Gastroesophageal sphincter (tissue), 4 donors: Measurements from ENCODE around the gene XXYLT1. TPM values are rescaled to one million over a fixed set of nuclear protein-coding genes. Genes with fewer than 3 reads are reported as not detected.

ENCODE experiments used
- ATAC-seq: fragments of 150-250 bp; one replicate; pipeline ENCODE4 v1.9.1; 2016; ENCODE audit warnings: mild to moderate bottlenecking, moderate library complexity
- H3K27ac ChIP-seq, 4 donors: fragments of 200-600 bp; sonication (generic) in 3 of 4; 1 replicate in 3 of 4; 2 replicates in 1 of 4; pipeline ENCODE4 v1.5.1; 2016 to 2019
- H3K27me3 ChIP-seq: fragments of 200-600 bp; sonication (generic); one replicate; pipeline ENCODE4 v1.5.1; 2019
- H3K36me3 ChIP-seq, 2 donors: fragments of 200-600 bp; sonication (generic); one replicate each; pipeline ENCODE4 v1.5.1; 2019; ENCODE audit warnings: control low read depth in 1 of 2
- H3K4me1 ChIP-seq, 3 donors: fragments of 200-600 bp; sonication (generic); 1 replicate in 2 of 3; 2 replicates in 1 of 3; pipeline ENCODE4 v1.5.1; 2016 to 2019; ENCODE audit warnings: control low read depth in 2 of 3
- H3K4me3 ChIP-seq, 2 donors: fragments of 200-600 bp; sonication (generic); one replicate each; pipeline ENCODE4 v1.5.1; 2019; ENCODE audit warnings: mild to moderate bottlenecking in 1 of 2, moderate library complexity in 1 of 2
- H3K9me3 ChIP-seq, 3 donors: fragments of 200-600 bp; sonication (generic); one replicate each; pipeline ENCODE4 v1.5.1; 2017 to 2019; ENCODE audit warnings: control low read depth in 2 of 3
- EP300 ChIP-seq: sonication (generic); formaldehyde crosslinking; IDR thresholded peaks from one replicate; pipeline ENCODE4 v1.6.1; 2017; ENCODE audit warnings: antibody characterized with exemption, mild to moderate bottlenecking
- POLR2A ChIP-seq, 2 donors: fragments of 450-650 bp; IDR thresholded peaks; one replicate each; pipeline ENCODE4 v1.6.1; 2017; ENCODE audit warnings: antibody characterized with exemption in 2 of 2, mild to moderate bottlenecking in 2 of 2, moderate library complexity in 1 of 2
- POLR2AphosphoS5 ChIP-seq: sonication (generic); formaldehyde crosslinking; IDR thresholded peaks from one replicate; pipeline ENCODE4 v1.6.1; 2017; ENCODE audit warnings: antibody characterized with exemption
- WGBS, 2 donors: methylation state at CpG; one replicate each; pipeline ENCODE4 v1.1.5; 2018; ENCODE audit warnings: low coverage in 1 of 2; 5-methylcytosine and 5-hydroxymethylcytosine counted together
- total RNA-seq, 4 donors: library from RNA; depleted of rRNA; stranded (reverse); fragments of >200 nt; gene quantifications; one replicate each; pipeline ENCODE4 v1.1.0, GENCODE V29; 2016
- TF ChIP-seq, protein P1 (sequence below), 4 experiments: fragments of 200-600 bp in 2 of 4; fragments of 450-650 bp in 2 of 4; sonication (generic) in 1 of 4; IDR thresholded peaks; one replicate each; pipeline ENCODE4 v1.5.1; 2017 to 2019; ENCODE audit warnings: antibody characterized with exemption in 4 of 4, mild to moderate bottlenecking in 2 of 4, moderate library complexity in 2 of 4

The XXYLT1 gene
- total RNA-seq, 4 donors from 2014 or later, result 10.1 to 14.0 (median 12.5) TPM

DNA sequence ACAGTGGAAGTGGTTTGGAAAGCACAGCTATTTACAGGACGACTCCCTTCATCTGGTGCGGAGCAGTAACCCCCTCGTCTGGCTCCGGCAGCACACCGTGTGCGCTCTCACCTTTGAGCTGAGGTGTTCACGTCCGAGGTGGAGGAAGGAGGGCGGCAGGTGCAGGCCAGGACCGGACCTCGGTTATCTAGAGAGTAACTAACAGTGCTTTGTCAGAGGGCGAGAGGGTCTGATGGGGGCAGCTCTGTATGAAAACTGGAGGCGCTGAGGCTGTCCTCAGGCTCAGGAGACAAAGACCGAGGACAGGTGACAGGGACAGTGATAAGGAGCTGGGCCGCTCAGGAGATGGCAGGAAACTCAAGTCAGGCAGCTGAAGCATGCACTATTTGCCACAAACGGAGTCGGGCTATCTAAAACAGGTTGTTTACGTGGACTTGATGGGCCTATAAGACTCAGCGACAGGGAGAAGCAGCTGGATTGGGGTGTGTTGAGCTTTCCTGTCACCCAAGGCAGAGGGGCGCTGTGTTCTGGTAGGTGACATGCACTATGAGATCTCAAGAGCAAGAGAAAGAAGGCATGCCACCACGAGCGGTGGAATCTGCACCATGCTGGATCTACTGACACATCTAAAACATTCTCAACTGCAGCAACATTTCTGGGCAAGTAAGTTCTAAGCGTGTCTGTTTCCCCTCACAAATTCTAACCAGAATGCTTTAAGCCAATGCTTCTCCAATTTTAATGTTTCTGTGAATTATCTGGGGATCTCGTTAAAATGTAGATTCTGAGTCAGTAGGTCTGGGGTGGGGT is 155.2 kb downstream of the XXYLT1 start:
- ATAC-seq, result no peak
- TF ChIP-seq EP300, result no peak
- TF ChIP-seq POLR2AphosphoS5, result no peak
- TF ChIP-seq, protein P1, sequence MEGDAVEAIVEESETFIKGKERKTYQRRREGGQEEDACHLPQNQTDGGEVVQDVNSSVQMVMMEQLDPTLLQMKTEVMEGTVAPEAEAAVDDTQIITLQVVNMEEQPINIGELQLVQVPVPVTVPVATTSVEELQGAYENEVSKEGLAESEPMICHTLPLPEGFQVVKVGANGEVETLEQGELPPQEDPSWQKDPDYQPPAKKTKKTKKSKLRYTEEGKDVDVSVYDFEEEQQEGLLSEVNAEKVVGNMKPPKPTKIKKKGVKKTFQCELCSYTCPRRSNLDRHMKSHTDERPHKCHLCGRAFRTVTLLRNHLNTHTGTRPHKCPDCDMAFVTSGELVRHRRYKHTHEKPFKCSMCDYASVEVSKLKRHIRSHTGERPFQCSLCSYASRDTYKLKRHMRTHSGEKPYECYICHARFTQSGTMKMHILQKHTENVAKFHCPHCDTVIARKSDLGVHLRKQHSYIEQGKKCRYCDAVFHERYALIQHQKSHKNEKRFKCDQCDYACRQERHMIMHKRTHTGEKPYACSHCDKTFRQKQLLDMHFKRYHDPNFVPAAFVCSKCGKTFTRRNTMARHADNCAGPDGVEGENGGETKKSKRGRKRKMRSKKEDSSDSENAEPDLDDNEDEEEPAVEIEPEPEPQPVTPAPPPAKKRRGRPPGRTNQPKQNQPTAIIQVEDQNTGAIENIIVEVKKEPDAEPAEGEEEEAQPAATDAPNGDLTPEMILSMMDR (IDR thresholded peaks at IDR 0.05), result no peak
- no peak for TF ChIP-seq POLR2A (IDR thresholded peaks at IDR 0.05)
- Histone ChIP-seq H3K27me3 (no peaks in the 10 kb centered on the region), H3K4me3 (no peak overlapping the region), H3K4me1 (peaks cover 0 to 19% (median 0%) of the 10 kb centered on the region in 3 donors), H3K36me3 (no peaks in the 10 kb centered on the region), H3K27ac (no peak overlapping the region), H3K9me3 (no peaks in the 10 kb centered on the region)
- 83 to 84% methylated on average over 3 to 23 of the region's 24 CpGs for WGBS, 2 donors

DNA sequence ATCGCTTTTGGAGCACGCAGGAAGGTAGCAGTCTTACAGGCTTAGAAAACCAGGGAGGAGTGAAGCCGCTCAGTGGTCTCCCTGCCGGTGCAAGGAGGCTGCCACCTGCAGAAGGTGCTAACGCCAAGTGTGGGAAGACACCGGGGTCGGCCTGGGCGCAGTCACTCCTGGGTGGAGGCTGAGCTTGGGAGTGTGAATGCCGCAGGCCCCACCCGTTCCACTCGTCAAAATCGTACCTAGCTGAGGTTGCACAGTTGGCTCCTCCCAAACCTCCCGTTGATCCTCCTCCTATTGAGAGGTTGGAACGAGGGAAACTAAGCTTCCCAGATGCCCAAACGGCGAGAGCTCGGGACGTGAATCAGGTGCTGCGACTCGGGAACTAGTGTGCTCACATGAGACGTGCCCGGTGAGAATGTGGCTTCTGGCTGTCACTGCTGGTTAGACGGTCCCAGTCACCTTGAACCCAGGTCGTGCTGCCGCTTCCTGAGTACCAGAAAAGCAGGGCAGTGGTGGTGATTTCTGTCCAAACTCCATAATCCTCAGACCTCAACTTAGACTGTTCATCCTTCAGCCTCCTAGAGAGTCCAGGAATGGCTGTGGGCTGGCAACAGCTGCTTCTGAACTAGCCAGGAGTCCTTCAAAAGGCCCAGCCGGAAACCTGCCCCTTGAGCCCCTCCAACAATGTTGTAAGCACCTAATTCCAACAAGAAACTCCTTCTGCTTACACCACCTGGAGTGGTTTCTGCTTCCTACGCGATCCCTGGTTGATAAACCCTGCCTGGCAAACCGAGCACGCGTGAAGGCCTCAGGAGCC is 156.0 kb downstream of the XXYLT1 start:
- Histone ChIP-seq H3K4me3 (no peak overlapping the region), H3K27me3 (no peaks in the 10 kb centered on the region), H3K9me3 (no peaks in the 10 kb centered on the region), H3K36me3 (no peaks in the 10 kb centered on the region), H3K27ac (no peak overlapping the region), H3K4me1 (peaks cover 0 to 17% (median 0%) of the 10 kb centered on the region in 3 donors)
- WGBS, 2 donors, result 86 to 94% methylated on average over 6 to 15 of the region's 31 CpGs
- no peak for ATAC-seq
- TF ChIP-seq POLR2AphosphoS5 (no peak), POLR2A (IDR thresholded peaks at IDR 0.05) (no peak), EP300 (no peak)
- TF ChIP-seq, protein P1 (IDR thresholded peaks at IDR 0.05), result no peak

DNA sequence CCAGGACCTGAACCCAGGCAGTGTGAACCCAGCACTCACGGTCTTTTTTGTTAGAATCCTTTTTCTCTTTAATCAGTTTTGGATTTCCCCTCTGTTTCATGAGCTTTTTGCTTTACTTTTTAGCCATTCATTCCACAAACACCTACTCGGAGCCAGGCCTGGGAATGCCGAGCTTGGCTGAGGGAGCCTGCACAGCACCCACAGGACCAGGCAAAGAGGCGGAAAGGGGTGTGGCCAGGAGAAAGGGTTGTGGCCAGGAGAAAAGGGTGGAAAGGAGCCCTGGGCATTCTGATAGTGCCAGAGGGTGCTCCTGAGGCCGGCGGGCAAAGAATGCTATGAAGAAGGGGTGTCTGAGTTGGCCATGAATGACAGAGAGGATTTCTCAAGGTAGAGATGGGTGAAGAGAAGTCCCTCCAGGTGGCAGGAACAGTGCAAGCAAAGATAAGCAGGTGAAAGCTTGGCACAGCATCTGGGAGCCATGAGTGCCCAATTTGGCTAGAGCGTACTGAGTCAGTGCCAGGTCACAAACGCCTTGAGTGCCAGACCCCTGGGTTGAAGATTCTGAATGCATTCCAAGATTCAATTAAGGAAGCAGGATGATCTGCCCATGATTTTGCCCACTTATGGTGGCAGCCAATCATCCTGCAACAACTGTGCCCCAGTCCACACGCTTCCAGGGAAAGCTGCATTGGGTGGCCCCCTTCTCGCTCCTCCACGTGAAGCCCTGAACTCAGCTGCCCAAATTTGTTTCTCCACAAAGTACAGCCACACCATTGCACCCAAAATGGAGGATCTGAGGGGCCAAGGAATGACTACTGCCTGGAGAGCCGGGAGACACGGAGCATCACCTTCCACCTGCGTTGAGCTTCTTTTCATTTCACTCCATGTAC is 157.2 kb downstream of the XXYLT1 start:
- Histone ChIP-seq H3K9me3 (no peaks in the 10 kb centered on the region), H3K27ac (no peak overlapping the region), H3K27me3 (no peaks in the 10 kb centered on the region), H3K36me3 (no peaks in the 10 kb centered on the region), H3K4me1 (peaks cover 0 to 9% (median 0%) of the 10 kb centered on the region in 3 donors), H3K4me3 (no peak overlapping the region)
- no peak for ATAC-seq
- 86 to 92% methylated on average over 7 to 9 of the region's 14 CpGs for WGBS, 2 donors
- TF ChIP-seq EP300 (no peak), POLR2A (IDR thresholded peaks at IDR 0.05) (no peak), POLR2AphosphoS5 (no peak)
- TF ChIP-seq, protein P1 (IDR thresholded peaks at IDR 0.05), result no peak

DNA sequence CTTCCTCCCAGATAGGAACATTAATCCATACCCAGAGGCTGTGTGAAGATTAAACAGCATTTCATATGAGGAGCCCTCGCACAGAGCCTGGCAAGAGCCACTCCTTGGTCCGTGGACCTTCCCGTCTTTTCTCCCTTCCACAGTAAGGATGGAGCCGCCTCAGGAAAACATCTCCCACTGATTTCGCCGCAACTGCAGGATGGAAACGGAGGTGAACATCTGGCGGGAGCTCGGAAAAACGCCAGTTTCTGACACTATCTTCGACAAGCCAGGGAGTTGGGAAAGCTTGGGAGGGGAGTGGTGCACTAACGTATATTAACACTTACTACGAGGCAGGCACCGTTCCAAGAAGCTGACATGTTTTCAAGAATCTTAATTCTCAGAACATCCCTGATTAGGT is 157.9 kb downstream of the XXYLT1 start:
- 35 to 74% methylated on average over 3 to 7 of the region's 14 CpGs for WGBS, 2 donors
- no peaks in the 10 kb centered on the region for H3K27me3 ChIP-seq
- no peak for ATAC-seq

More for the DNA sequence above, 157.9 kb downstream of the XXYLT1 start:
- no peaks in the 10 kb centered on the region for H3K36me3 ChIP-seq
- no peak for TF ChIP-seq POLR2A (IDR thresholded peaks at IDR 0.05)
- TF ChIP-seq POLR2AphosphoS5, result no peak
- TF ChIP-seq EP300, result no peak
- TF ChIP-seq, protein P1 (IDR thresholded peaks at IDR 0.05), result no peak
- no peak overlapping the region for H3K27ac ChIP-seq
- H3K4me3 ChIP-seq, result no peak overlapping the region
- H3K4me1 ChIP-seq, result peaks cover 0 to 9% (median 0%) of the 10 kb centered on the region in 3 donors
- no peaks in the 10 kb centered on the region for H3K9me3 ChIP-seq
